Endothelial cell of umbilical vein (primary cell): ENCODE measurements around the gene SETBP1.

Source experiments
- CTCF ChIP-seq, 2 donors: IDR thresholded peaks; 1 replicate in 1 of 2; 2 replicates in 1 of 2; pipeline ENCODE4 v1.5.1; 2011; ENCODE audit warnings: low read length in 2 of 2, mild to moderate bottlenecking in 2 of 2, moderate library complexity in 2 of 2, control low read depth in 1 of 2, inconsistent platforms in 1 of 2, low read depth in 1 of 2; ENCODE audit not compliant: insufficient read depth in 1 of 2; ENCODE audit errors: extremely low read depth in 1 of 2
- EZH2 ChIP-seq: IDR thresholded peaks from 2 replicates; pipeline ENCODE4 v1.6.1; 2012; ENCODE audit warnings: borderline replicate concordance, low read depth, mild to moderate bottlenecking, moderate library complexity, low read length, inconsistent platforms; ENCODE audit not compliant: severe bottlenecking
- FOS ChIP-seq: IDR thresholded peaks from 2 replicates; pipeline ENCODE4 v1.6.1; 2011; ENCODE audit warnings: mild to moderate bottlenecking, low read length, moderate library complexity, borderline replicate concordance; ENCODE audit not compliant: insufficient read depth
- GATA2 ChIP-seq: IDR thresholded peaks from 2 replicates; pipeline ENCODE4 v1.7.0; 2011; ENCODE audit warnings: low read depth, mild to moderate bottlenecking, moderate library complexity, mixed read lengths, low read length; ENCODE audit not compliant: insufficient read length, insufficient read depth
- JUN ChIP-seq: IDR thresholded peaks from 2 replicates; pipeline ENCODE4 v1.6.1; 2011; ENCODE audit warnings: borderline replicate concordance, low read depth; ENCODE audit not compliant: insufficient read length, insufficient read depth
- MAX ChIP-seq: IDR thresholded peaks from 2 replicates; pipeline ENCODE4 v1.6.1; 2011; ENCODE audit not compliant: insufficient read depth, insufficient read length
- MYC ChIP-seq: IDR thresholded peaks from one replicate; pipeline ENCODE4 v1.6.1; 2011; ENCODE audit warnings: mild to moderate bottlenecking, low read depth, low read length
- POLR2A ChIP-seq: IDR thresholded peaks from 2 replicates; pipeline ENCODE4 v1.6.1; 2012; ENCODE audit warnings: low read depth, mild to moderate bottlenecking, control low read depth, low read length
- POLR2AphosphoS5 ChIP-seq: IDR thresholded peaks from 2 replicates; pipeline ENCODE4 v1.6.1; 2012; ENCODE audit warnings: low read depth, mild to moderate bottlenecking, control low read depth, low read length, moderate library complexity; ENCODE audit not compliant: insufficient read depth

GRCh38 chr18:44862112-44862511, 181.4 kb downstream of the SETBP1 start:
- TF ChIP-seq CTCF (IDR thresholded peaks at IDR 0.05; ENCODE audit: extremely low read depth in 1 of 2, insufficient read depth in 1 of 2, low read depth in 1 of 2, low read length in 2 of 2) (no peak), POLR2A (no peak), EZH2 (no peak), MYC (no peak), MAX (no peak), POLR2AphosphoS5 (no peak), GATA2 (no peak), JUN (no peak), FOS (no peak)
